Colonic mucosa (tissue), 4 donors: ENCODE measurements around the gene TBCE. TPM values are rescaled to one million over a fixed set of nuclear protein-coding genes. Genes with fewer than 3 reads are reported as not detected.

Experiments used
- DNase-seq: peaks from one replicate; pipeline ENCODE4 v3.0.0-alpha.2; 2020
- H3K27ac ChIP-seq: fragments of 200-600 bp; one replicate; pipeline ENCODE4 v1.8.0; 2021
- H3K27me3 ChIP-seq: fragments of 200-600 bp; one replicate; pipeline ENCODE4 v1.8.0; 2021
- H3K36me3 ChIP-seq: fragments of 200-600 bp; one replicate; pipeline ENCODE4 v1.8.0; 2021
- H3K4me1 ChIP-seq: fragments of 200-600 bp; one replicate; pipeline ENCODE4 v1.8.0; 2021; ENCODE audit warnings: mild to moderate bottlenecking
- H3K4me3 ChIP-seq: fragments of 200-600 bp; one replicate; pipeline ENCODE4 v1.8.0; 2021
- H3K9ac ChIP-seq, 2 donors: one replicate each; pipeline ENCODE4 v1.7.0; 2013; ENCODE audit warnings: control low read depth in 2 of 2, low read depth in 2 of 2, low read length in 2 of 2
- H3K9me3 ChIP-seq: fragments of 200-600 bp; one replicate; pipeline ENCODE4 v1.8.0; 2021
- CTCF ChIP-seq: fragments of 200-600 bp; IDR thresholded peaks from one replicate; pipeline ENCODE4 v1.8.0; 2022; ENCODE audit warnings: antibody characterized with exemption, mild to moderate bottlenecking
- intact Hi-C: fragments of 100-400 bp; cut with DNase I; formaldehyde crosslinking; loops from one replicate; pipeline ENCODE4 v1.14.1; 2022
- total RNA-seq, 2 donors: library from RNA; stranded (reverse); fragmentation: NEBNext Ultra II Directional in 1 of 2; extraction: Animal tissue kit (Norgen Biotek cat#: 25700) in 1 of 2; gene quantifications; one replicate each; pipeline ENCODE4 v1.2.1, GENCODE V29; 2021
- donor health status: healthy.
- donor health status: DM: no; HTN: no; CAD: no.
- donor health status: DM: no; HTN: no; CAD: no.

The TBCE gene
- total RNA-seq, 2 donors from 2014 or later = 12.6 to 22.7 TPM

GRCh38 chr1:235341334-235341733 lies 25.9 kb upstream of the TBCE start:
- no peak for DNase-seq
- Histone ChIP-seq H3K4me1 (no peaks in the 10 kb centered on the region), H3K36me3 (peaks cover 1% of the 10 kb centered on the region), H3K27ac (no peak overlapping the region), H3K4me3 (no peak overlapping the region), H3K9ac (no peak overlapping the region), H3K27me3 (no peaks in the 10 kb centered on the region), H3K9me3 (no peaks in the 10 kb centered on the region)
- TF ChIP-seq CTCF = no peak
- intact Hi-C loops = no loop called here

DNA sequence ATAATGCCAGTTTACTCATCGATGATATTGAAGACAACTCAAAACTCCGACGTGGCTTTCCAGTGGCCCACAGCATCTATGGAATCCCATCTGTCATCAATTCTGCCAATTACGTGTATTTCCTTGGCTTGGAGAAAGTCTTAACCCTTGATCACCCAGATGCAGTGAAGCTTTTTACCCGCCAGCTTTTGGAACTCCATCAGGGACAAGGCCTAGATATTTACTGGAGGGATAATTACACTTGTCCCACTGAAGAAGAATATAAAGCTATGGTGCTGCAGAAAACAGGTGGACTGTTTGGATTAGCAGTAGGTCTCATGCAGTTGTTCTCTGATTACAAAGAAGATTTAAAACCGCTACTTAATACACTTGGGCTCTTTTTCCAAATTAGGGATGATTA lies 25.2 kb upstream of the TBCE start:
- Histone ChIP-seq H3K27me3 (no peaks in the 10 kb centered on the region), H3K4me1 (no peaks in the 10 kb centered on the region), H3K4me3 (no peak overlapping the region), H3K9me3 (no peaks in the 10 kb centered on the region), H3K9ac (no peak overlapping the region), H3K36me3 (no peaks in the 10 kb centered on the region), H3K27ac (no peak overlapping the region)
- intact Hi-C loops = no loop called here
- DNase-seq = no peak
- no peak for TF ChIP-seq CTCF

GRCh38 chr1:235342471-235342870 lies 24.8 kb upstream of the TBCE start:
- TF ChIP-seq CTCF = no peak
- Histone ChIP-seq H3K4me3 (no peak overlapping the region), H3K4me1 (no peaks in the 10 kb centered on the region), H3K27ac (no peak overlapping the region), H3K36me3 (no peaks in the 10 kb centered on the region), H3K9me3 (no peaks in the 10 kb centered on the region), H3K9ac (no peak overlapping the region), H3K27me3 (no peaks in the 10 kb centered on the region)
- no peak for DNase-seq
- intact Hi-C loops = no loop called here

- H3K9me3 ChIP-seq = no peaks in the 10 kb centered on the region
- no peak for DNase-seq
- no peak overlapping the region for H3K4me3 ChIP-seq
- no peak for TF ChIP-seq CTCF
- no peak overlapping the region for H3K27ac ChIP-seq
- no peaks in the 10 kb centered on the region for H3K4me1 ChIP-seq
- no peak overlapping the region for H3K9ac ChIP-seq
- no peaks in the 10 kb centered on the region for H3K27me3 ChIP-seq
- H3K36me3 ChIP-seq = no peaks in the 10 kb centered on the region
- intact Hi-C loops = no loop called here
These were observed 23.5 kb upstream of the TBCE start for GRCh38 chr1:235343726-235344125.

GRCh38 chr1:235351441-235351840 lies 15.8 kb upstream of the TBCE start:
- Histone ChIP-seq H3K9me3 (no peaks in the 10 kb centered on the region), H3K4me3 (no peak overlapping the region), H3K27ac (no peak overlapping the region), H3K9ac (no peak overlapping the region), H3K27me3 (no peaks in the 10 kb centered on the region), H3K4me1 (no peaks in the 10 kb centered on the region), H3K36me3 (no peaks in the 10 kb centered on the region)
- intact Hi-C loops = no loop called here
- no peak for DNase-seq
- TF ChIP-seq CTCF = no peak

DNA sequence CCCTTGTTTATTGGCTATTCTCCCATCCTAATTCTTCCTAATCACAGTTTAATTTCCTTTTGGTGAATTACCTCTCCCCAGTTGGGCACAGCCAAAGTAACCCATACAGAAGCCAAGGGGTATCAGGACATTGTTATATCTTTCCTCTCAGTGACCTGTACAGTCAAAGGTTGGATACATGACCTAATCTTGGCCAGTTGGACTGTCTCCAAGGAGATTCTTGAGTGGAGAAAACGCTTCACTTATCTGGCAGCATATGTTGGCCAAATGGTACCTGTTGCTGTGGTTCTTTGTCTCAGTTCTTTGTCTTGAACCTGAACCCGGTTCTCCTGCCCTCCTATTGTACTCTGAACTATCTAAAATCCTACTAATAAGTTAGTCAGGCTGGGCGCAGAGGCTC lies 15.3 kb upstream of the TBCE start:
- no peak for DNase-seq
- Histone ChIP-seq H3K36me3 (no peaks in the 10 kb centered on the region), H3K27ac (no peak overlapping the region), H3K4me1 (no peaks in the 10 kb centered on the region), H3K27me3 (no peaks in the 10 kb centered on the region), H3K9me3 (no peaks in the 10 kb centered on the region), H3K4me3 (no peak overlapping the region), H3K9ac (no peak overlapping the region)
- intact Hi-C loops = no loop called here
- TF ChIP-seq CTCF = no peak
